GM23248 (cell line): ENCODE measurements around the gene FAM83G. TPM values are rescaled to one million over a fixed set of nuclear protein-coding genes. Genes with fewer than 3 reads are reported as not detected.
A peak's percentile ranks its signal among the peaks of the same experiment; 100 is the strongest.

Experiments used
- DNase-seq: peaks from one replicate; pipeline ENCODE4 v3.0.0-alpha.2; 2015
- H2AFZ ChIP-seq: fragments of 200-600 bp; sonication (generic); 2 replicates; pipeline ENCODE4 v1.6.1; 2016; ENCODE audit warnings: antibody characterized with exemption
- H3F3A ChIP-seq: fragments of 200-600 bp; sonication (generic); 2 replicates; pipeline ENCODE4 v1.6.1; 2016; ENCODE audit warnings: mild to moderate bottlenecking, antibody characterized with exemption, mixed run types; ENCODE audit not compliant: insufficient read depth
- H3K27ac ChIP-seq: fragments of 200-600 bp; sonication (generic); 2 replicates; pipeline ENCODE4 v1.5.1; 2016; ENCODE audit warnings: mild to moderate bottlenecking
- H3K27me3 ChIP-seq: fragments of 200-600 bp; sonication (generic); replicated peaks from 2 replicates; pipeline ENCODE4 v1.6.1; 2016; ENCODE audit warnings: mild to moderate bottlenecking; ENCODE audit not compliant: insufficient read depth
- H3K36me3 ChIP-seq: fragments of 200-600 bp; sonication (generic); 2 replicates; pipeline ENCODE4 v1.6.1; 2016; ENCODE audit warnings: low read depth, mild to moderate bottlenecking
- H3K4me1 ChIP-seq: fragments of 200-600 bp; sonication (generic); 2 replicates; pipeline ENCODE4 v1.6.1; 2016; ENCODE audit warnings: mild to moderate bottlenecking; ENCODE audit not compliant: insufficient read depth
- H3K4me2 ChIP-seq: fragments of 200-600 bp; sonication (generic); one replicate; pipeline ENCODE4 v1.6.1; 2016; ENCODE audit warnings: mild to moderate bottlenecking; ENCODE audit not compliant: unreplicated experiment
- H3K4me3 ChIP-seq: fragments of 200-600 bp; sonication (generic); 2 replicates; pipeline ENCODE4 v1.5.1; 2016; ENCODE audit warnings: mild to moderate bottlenecking
- H3K79me2 ChIP-seq: fragments of 200-600 bp; sonication (generic); 2 replicates; pipeline ENCODE4 v1.6.1; 2016; ENCODE audit warnings: mild to moderate bottlenecking; ENCODE audit not compliant: insufficient read depth
- H3K9ac ChIP-seq: fragments of 200-600 bp; sonication (generic); 2 replicates; pipeline ENCODE4 v1.6.1; 2016; ENCODE audit warnings: mild to moderate bottlenecking
- H3K9me2 ChIP-seq: fragments of 200-600 bp; sonication (generic); 2 replicates; pipeline ENCODE4 v1.6.1; 2016; ENCODE audit warnings: mixed run types, mild to moderate bottlenecking, moderate library complexity; ENCODE audit not compliant: insufficient read depth
- H3K9me3 ChIP-seq: fragments of 200-600 bp; sonication (generic); one replicate; pipeline ENCODE4 v1.6.1; 2017; ENCODE audit warnings: low read depth
- H4K20me1 ChIP-seq: fragments of 200-600 bp; sonication (generic); 2 replicates; pipeline ENCODE4 v1.6.0; 2016; ENCODE audit not compliant: insufficient read depth
- EZH2 ChIP-seq: fragments of 200-600 bp; sonication (generic); IDR thresholded peaks from 2 replicates; pipeline ENCODE4 v1.6.1; 2018; ENCODE audit warnings: antibody characterized with exemption, mild to moderate bottlenecking; ENCODE audit not compliant: insufficient read depth, poor library complexity, severe bottlenecking
- EZH2phosphoT487 ChIP-seq: fragments of 200-600 bp; sonication (generic); IDR thresholded peaks from 2 replicates; pipeline ENCODE4 v1.6.1; 2018; ENCODE audit warnings: antibody characterized with exemption, moderate library complexity, mild to moderate bottlenecking, low read depth; ENCODE audit not compliant: insufficient read depth
- WGBS, 2 experiments: methylation state at CpG; one replicate each; pipeline ENCODE4 v1.1.6; 2015 to 2017; ENCODE audit warnings: low lambda C conversion rate in 2 of 2, low coverage in 1 of 2; ENCODE audit errors: missing lambda C conversion rate in 2 of 2; 5-methylcytosine and 5-hydroxymethylcytosine counted together
- in situ Hi-C: fragments of 300-500 bp; cut with MboI; formaldehyde crosslinking; loops from 2 replicates; pipeline ENCODE4 v1.15.0; 2020
- polyA plus RNA-seq: library from polyadenylated mRNA; unstranded; fragments of >200 nt; fragmentation: Nextera tagmentation; extraction: Ambion mirVana; gene quantifications from 2 replicates; pipeline ENCODE4 v1.2.1, GENCODE V29; 2016
- total RNA-seq: library from RNA; depleted of rRNA; stranded (reverse); fragments of >200 nt; shearing (Covaris generic); gene quantifications from 2 replicates; pipeline ENCODE4 v1.2.3, GENCODE V29; 2014

The FAM83G gene
- total and polyA plus RNA-seq, 2 experiments from 2014 or later, result 8.9 to 26.2 TPM

DNA sequence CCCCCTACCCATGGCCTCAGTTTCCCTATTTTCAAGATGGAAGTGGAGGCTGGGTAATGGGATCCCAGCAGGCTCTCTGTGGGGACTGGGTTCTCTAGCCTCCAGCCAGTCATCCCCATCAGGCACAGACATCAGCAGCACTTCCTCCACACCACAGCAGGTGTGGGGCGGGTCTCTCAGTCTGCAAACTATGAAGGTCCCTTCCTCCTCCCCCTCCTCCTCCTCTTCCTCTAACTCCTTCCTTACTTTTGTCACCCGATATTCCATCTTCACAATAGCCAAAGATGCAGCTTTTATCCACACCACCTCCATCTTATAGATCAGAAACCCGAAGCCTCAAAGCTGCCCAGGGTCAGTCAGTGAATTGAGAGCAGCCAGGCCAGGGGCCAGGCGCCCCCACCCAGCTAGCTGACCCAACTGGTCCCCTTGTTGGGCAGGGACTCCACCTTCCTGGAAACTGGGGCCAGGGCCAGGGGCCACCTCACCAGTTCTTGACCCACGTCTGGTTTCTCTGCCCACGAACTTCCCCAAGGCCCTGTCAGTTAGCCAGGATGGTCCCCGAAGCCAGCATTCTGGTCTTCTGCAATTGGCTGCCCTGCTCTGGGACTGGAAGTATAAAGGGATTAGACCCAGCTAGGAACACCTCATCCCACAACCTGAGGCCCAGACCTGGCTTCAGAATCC, 2.5 kb downstream of the FAM83G start:
- peak; percentile 49 for DNase-seq
- Histone ChIP-seq H3F3A (peaks cover 20% of the 10 kb centered on the region), H4K20me1 (no peaks in the 10 kb centered on the region), H3K4me3 (peak overlapping the region; percentile 79), H2AFZ (no peak overlapping the region), H3K9ac (peak overlapping the region; percentile 92), H3K79me2 (peaks cover 69% of the 10 kb centered on the region), H3K4me2 (peak overlapping the region; percentile 92), H3K36me3 (no peaks in the 10 kb centered on the region), H3K4me1 (peaks cover 24% of the 10 kb centered on the region), H3K27me3 (no peaks in the 10 kb centered on the region), H3K9me2 (no peaks in the 10 kb centered on the region), H3K27ac (no peak overlapping the region), H3K9me3 (no peaks in the 10 kb centered on the region)
- in situ Hi-C loops, result no loop called here
- TF ChIP-seq EZH2, result no peak
- TF ChIP-seq EZH2phosphoT487, result no peak
- WGBS, 2 experiments, result 48 to 51% methylated on average over 7 of the region's 7 CpGs

DNA sequence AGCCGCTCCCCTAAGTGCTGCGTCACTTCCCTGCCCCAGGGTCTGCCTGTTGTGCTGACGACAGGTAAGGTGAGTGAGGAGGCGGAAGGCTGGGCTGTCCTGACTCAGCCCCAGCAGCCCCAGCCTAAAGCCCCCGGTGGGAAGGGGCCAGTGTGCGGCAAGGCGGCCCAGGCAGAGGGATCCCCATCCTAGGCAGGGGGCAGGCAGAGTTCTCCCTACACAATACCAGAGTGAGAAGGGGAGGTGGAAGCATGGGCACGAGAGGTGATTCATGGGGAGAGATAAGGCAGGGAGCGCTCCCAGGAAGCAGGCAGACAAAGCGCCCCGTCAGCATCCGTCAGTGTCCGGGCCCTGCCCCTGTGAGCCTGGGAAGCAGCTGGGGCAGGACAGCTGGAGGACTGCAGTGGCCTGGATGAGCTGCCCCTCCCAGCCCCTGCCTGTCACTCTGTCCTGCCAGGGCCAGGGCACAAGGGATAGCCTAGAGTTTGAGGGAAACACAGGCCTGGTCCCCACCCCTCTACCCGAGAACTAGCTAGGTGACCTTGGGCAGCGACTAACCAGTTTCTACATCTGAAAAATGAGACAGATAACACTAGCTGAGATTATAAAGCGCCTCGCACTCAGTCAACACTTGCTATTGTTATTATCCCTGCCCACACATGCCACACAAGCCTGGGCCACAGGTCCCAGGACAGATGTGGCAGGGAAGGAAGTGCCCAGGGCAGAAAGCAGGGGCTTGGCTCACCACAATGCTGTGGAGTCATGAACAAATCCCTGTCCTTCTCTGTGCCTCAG, 3.8 kb downstream of the FAM83G start:
- Histone ChIP-seq H2AFZ (no peak overlapping the region), H3K9me2 (no peaks in the 10 kb centered on the region), H3K27me3 (no peaks in the 10 kb centered on the region), H4K20me1 (no peaks in the 10 kb centered on the region), H3F3A (peaks cover 7% of the 10 kb centered on the region), H3K4me3 (no peak overlapping the region), H3K9me3 (no peaks in the 10 kb centered on the region), H3K4me1 (peaks cover 24% of the 10 kb centered on the region), H3K4me2 (peak overlapping the region; percentile 92), H3K9ac (peak overlapping the region; percentile 92), H3K79me2 (peaks cover 83% of the 10 kb centered on the region), H3K27ac (no peak overlapping the region; the same call in 1 of the 2 replicates), H3K36me3 (no peaks in the 10 kb centered on the region)
- DNase-seq, result peak; percentile 55
- in situ Hi-C loops, result no loop called here
- 87 to 88% methylated on average over 17 of the region's 17 CpGs for WGBS, 2 experiments
- TF ChIP-seq EZH2phosphoT487, result no peak
- TF ChIP-seq EZH2, result no peak

DNA sequence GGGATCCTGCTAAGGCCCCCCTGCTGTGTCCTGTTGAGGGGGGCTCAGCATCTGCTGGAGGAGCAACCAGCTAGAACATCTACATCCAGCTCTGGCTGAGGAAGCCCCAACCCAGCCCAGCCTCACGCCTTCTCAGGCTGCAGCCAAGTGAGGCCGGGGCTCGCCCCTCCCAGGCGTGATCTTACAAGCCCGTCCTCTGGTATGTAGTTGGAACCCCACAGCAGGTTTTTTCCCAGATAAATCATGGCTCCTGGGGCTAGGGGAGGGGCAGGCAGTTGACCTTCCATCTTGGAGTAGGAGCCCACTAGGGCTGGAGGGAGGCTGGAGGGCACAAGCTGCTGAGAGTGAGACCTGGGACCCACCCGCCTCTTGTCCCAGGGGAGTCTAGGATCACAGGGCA, 4.7 kb downstream of the FAM83G start:
- Histone ChIP-seq H4K20me1 (no peaks in the 10 kb centered on the region), H3K79me2 (peaks cover 91% of the 10 kb centered on the region), H3K4me1 (peaks cover 24% of the 10 kb centered on the region), H2AFZ (no peak overlapping the region), H3K27me3 (no peaks in the 10 kb centered on the region), H3K9me2 (no peaks in the 10 kb centered on the region), H3K36me3 (0 out of 2 replicates have a peak, but pooled peaks cover 6% of the 10 kb centered on the region), H3K9me3 (no peaks in the 10 kb centered on the region), H3K27ac (no peak overlapping the region), H3K4me3 (no peak overlapping the region), H3F3A (peaks cover 1% of the 10 kb centered on the region), H3K9ac (no peak overlapping the region), H3K4me2 (no peak overlapping the region)
- in situ Hi-C loops, result loop anchor here (10.0 kb wide), 1 partner anchor 65 kb away; no protein-coding TSS in a partner anchor
- DNase-seq, result no peak
- WGBS, 2 experiments, result 89 to 91% methylated on average over 6 of the region's 6 CpGs
- TF ChIP-seq EZH2 (no peak), EZH2phosphoT487 (no peak)

DNA sequence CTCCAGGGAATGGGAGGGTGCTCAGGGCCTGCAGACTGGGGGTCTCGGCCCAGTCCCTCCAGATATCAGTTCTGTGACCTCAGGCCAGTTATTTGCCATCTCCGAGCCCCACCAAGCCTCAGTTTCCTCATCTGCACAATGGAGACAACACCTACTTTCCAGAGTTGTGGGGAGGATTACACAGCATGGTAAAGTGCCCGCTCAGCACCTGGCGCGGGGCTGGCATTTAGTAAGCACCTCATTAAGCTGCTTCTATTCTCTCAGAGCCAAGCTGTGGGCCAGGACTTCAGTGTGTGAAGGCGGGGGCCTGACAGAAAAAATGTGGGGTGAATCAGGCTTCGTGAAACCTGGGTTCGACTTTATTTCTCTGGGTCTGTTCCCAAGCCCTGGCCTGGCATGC, 5.2 kb downstream of the FAM83G start:
- no peaks in the 10 kb centered on the region for H3K27me3 ChIP-seq
- in situ Hi-C loops, result loop anchor here (10.0 kb wide), 1 partner anchor 65 kb away; no protein-coding TSS in a partner anchor
- H3K36me3 ChIP-seq, result 0 out of 2 replicates have a peak, but pooled peaks cover 7% of the 10 kb centered on the region
- no peak overlapping the region for H3K4me2 ChIP-seq
- TF ChIP-seq EZH2 (no peak), EZH2phosphoT487 (no peak)
- no peak overlapping the region for H2AFZ ChIP-seq
- no peaks in the 10 kb centered on the region for H4K20me1 ChIP-seq
- no peak overlapping the region for H3K9ac ChIP-seq
- DNase-seq, result no peak
- H3K79me2 ChIP-seq, result peaks cover 96% of the 10 kb centered on the region
- no peaks in the 10 kb centered on the region for H3K9me3 ChIP-seq
- H3K4me3 ChIP-seq, result no peak overlapping the region
- no peak overlapping the region for H3K27ac ChIP-seq
- H3K9me2 ChIP-seq, result no peaks in the 10 kb centered on the region
- H3F3A ChIP-seq, result no peaks in the 10 kb centered on the region
- 95 to 96% methylated on average over 8 of the region's 8 CpGs for WGBS, 2 experiments
- H3K4me1 ChIP-seq, result peaks cover 24% of the 10 kb centered on the region
